GM18909 (cell line): ENCODE data around the gene TAF8.
"Not testable (repeated sequence)": the region's sequence is repeated elsewhere in the genome, so short reads cannot be mapped to it uniquely, and the experiment has no call there.

Experiments used
- ATAC-seq: cut with Tn5 transposase; IDR thresholded peaks from one replicate; pipeline ENCODE4 v1.9.1; 2021; ENCODE audit warnings: mild to moderate bottlenecking; ENCODE audit not compliant: unreplicated experiment, poor library complexity

The TAF8 gene

GRCh38 chr6:42028234-42029061 is 21.9 kb upstream of the TAF8 start:
- ATAC-seq = no peak

GRCh38 chr6:42029062-42029685 is 21.1 kb upstream of the TAF8 start:
- no peak for ATAC-seq

GRCh38 chr6:42029881-42030280 is 20.4 kb upstream of the TAF8 start:
- ATAC-seq = no peak

GRCh38 chr6:42030585-42031506 is 19.5 kb upstream of the TAF8 start:
- ATAC-seq = no peak

GRCh38 chr6:42032366-42032765 is 18.0 kb upstream of the TAF8 start:
- no peak for ATAC-seq

GRCh38 chr6:42037669-42038068 is 12.7 kb upstream of the TAF8 start:
- not testable (repeated sequence) for ATAC-seq

GRCh38 chr6:42038163-42038562 is 12.2 kb upstream of the TAF8 start:
- ATAC-seq = no peak

- no peak for ATAC-seq
Observed at GRCh38 chr6:42038811-42039408, 11.4 kb upstream of the TAF8 start.

GRCh38 chr6:42040856-42041480 is 9.4 kb upstream of the TAF8 start:
- ATAC-seq = no peak

GRCh38 chr6:42041481-42042053 is 8.8 kb upstream of the TAF8 start:
- no peak for ATAC-seq

GRCh38 chr6:42042108-42042507 is 8.2 kb upstream of the TAF8 start:
- ATAC-seq = no peak

- ATAC-seq = peak; percentile 43
Observed at GRCh38 chr6:42043787-42044475, 6.4 kb upstream of the TAF8 start.

- ATAC-seq = no peak
Observed at GRCh38 chr6:42045538-42046460, 4.5 kb upstream of the TAF8 start.

GRCh38 chr6:42046464-42047212 is 3.7 kb upstream of the TAF8 start:
- ATAC-seq = no peak

- ATAC-seq = no peak
Observed at GRCh38 chr6:42047213-42047590, 3.1 kb upstream of the TAF8 start.

- ATAC-seq = no peak
Observed at GRCh38 chr6:42047790-42048405, 2.4 kb upstream of the TAF8 start.
